Breast epithelium (tissue), 4 donors: ENCODE measurements around the gene MBD3. TPM values are rescaled to one million over a fixed set of nuclear protein-coding genes. Genes with fewer than 3 reads are reported as not detected.

ENCODE experiments used
- DNase-seq, 2 donors: peaks; one replicate each; pipeline ENCODE4 v3.0.0-alpha.2; 2019; ENCODE audit warnings: low spot score in 2 of 2
- H3K27ac ChIP-seq, 2 donors: fragments of 200-600 bp; sonication (generic) in 1 of 2; one replicate each; pipeline ENCODE4 v1.5.1; 2016 to 2019; ENCODE audit warnings: mild to moderate bottlenecking in 1 of 2
- H3K27me3 ChIP-seq, 2 donors: fragments of 200-600 bp; sonication (generic) in 1 of 2; one replicate each; pipeline versions ENCODE4 v1.5.1 to v1.6.0; 2017 to 2019; ENCODE audit warnings: control low read depth in 1 of 2, mild to moderate bottlenecking in 1 of 2
- H3K36me3 ChIP-seq: fragments of 200-600 bp; one replicate; pipeline ENCODE4 v1.5.1; 2019
- H3K4me1 ChIP-seq, 2 donors: fragments of 200-600 bp; sonication (generic); one replicate each; pipeline ENCODE4 v1.5.1; 2016 to 2019; ENCODE audit warnings: control low read depth in 1 of 2
- H3K4me3 ChIP-seq, 3 donors: fragments of 200-600 bp; sonication (generic); 1 replicate in 2 of 3; 2 replicates in 1 of 3; pipeline ENCODE4 v1.5.1; 2016 to 2019; ENCODE audit warnings: mild to moderate bottlenecking in 3 of 3, moderate library complexity in 2 of 3
- H3K9me3 ChIP-seq, 2 donors: fragments of 200-600 bp; sonication (generic) in 1 of 2; one replicate each; pipeline ENCODE4 v1.5.1; 2016 to 2019; ENCODE audit warnings: control low read depth in 1 of 2
- POLR2A ChIP-seq: fragments of 450-650 bp; IDR thresholded peaks from one replicate; pipeline ENCODE4 v1.6.1; 2016; ENCODE audit warnings: antibody characterized with exemption, mild to moderate bottlenecking, moderate library complexity
- POLR2AphosphoS5 ChIP-seq, 3 donors: sonication (generic); formaldehyde crosslinking; IDR thresholded peaks; one replicate each; pipeline ENCODE4 v1.6.1; 2017; ENCODE audit warnings: antibody characterized with exemption in 3 of 3
- intact Hi-C: fragments of 100-400 bp; cut with DNase I; formaldehyde crosslinking; loops from one replicate; pipeline ENCODE4 v1.15.1; 2023; ENCODE audit warnings: low total_unique reads
- total RNA-seq, 3 donors: library from RNA; depleted of rRNA; stranded (reverse); fragments of >200 nt; gene quantifications; one replicate each; pipeline ENCODE4 v1.1.0, GENCODE V29; 2016
- TF ChIP-seq, protein P1 (sequence below), 3 donors: fragments of 450-650 bp; IDR thresholded peaks; one replicate each; pipeline ENCODE4 v1.5.1; 2016 to 2017; ENCODE audit warnings: antibody characterized with exemption in 3 of 3, mild to moderate bottlenecking in 3 of 3, moderate library complexity in 3 of 3

The MBD3 gene
- total RNA-seq, 3 donors from 2014 or later = 51.8 to 71.3 (median 70.8) TPM

DNA sequence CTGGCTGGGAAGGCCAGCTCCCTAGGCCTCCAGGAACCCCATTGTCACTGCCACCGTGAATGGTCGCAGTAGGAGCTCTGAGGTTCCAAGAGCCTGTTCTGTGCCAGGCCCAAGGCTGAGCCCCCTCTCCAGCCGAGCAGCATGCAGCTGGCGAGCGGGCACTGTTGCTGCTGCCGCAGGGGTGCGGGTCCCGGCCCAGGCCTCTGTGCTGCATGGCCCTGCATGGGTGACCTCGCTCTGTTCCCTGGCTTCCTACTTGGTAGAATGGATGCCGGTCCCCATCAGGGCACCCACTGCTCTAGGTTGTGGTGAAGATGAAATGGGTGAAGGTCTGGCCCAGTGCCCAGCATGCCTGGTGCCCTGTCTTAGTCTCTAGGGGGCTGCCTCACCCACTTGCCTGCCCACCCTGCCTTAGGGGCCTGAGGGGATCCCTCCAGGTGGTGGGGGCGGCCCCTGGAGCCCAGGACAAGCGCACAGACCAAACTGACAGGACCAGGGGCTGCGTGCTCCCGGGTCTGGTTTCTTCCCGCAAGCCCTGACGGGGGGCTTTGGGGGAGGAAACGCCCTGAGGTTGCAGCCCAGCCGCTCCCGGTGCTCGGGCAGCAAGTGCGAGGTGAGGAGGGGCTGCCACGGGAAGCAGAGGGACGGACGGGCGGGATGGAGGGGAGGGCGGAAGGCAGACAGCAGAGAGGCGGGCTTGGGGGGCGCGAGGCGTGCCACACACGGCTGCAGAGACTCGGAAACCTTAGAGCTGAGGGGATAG, 21.3 kb upstream of the MBD3 start:
- DNase-seq = no peak
- Histone ChIP-seq H3K27ac (no peak overlapping the region), H3K4me3 (no peak overlapping the region), H3K36me3 (peaks cover 10% of the 10 kb centered on the region), H3K27me3 (no peaks in the 10 kb centered on the region), H3K4me1 (no peaks in the 10 kb centered on the region), H3K9me3 (no peaks in the 10 kb centered on the region)
- intact Hi-C loops = no loop called here
- TF ChIP-seq POLR2A (no peak), POLR2AphosphoS5 (IDR thresholded peaks at IDR 0.05) (no peak)
- TF ChIP-seq, protein P1, sequence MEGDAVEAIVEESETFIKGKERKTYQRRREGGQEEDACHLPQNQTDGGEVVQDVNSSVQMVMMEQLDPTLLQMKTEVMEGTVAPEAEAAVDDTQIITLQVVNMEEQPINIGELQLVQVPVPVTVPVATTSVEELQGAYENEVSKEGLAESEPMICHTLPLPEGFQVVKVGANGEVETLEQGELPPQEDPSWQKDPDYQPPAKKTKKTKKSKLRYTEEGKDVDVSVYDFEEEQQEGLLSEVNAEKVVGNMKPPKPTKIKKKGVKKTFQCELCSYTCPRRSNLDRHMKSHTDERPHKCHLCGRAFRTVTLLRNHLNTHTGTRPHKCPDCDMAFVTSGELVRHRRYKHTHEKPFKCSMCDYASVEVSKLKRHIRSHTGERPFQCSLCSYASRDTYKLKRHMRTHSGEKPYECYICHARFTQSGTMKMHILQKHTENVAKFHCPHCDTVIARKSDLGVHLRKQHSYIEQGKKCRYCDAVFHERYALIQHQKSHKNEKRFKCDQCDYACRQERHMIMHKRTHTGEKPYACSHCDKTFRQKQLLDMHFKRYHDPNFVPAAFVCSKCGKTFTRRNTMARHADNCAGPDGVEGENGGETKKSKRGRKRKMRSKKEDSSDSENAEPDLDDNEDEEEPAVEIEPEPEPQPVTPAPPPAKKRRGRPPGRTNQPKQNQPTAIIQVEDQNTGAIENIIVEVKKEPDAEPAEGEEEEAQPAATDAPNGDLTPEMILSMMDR (IDR thresholded peaks at IDR 0.05) = no peak

DNA sequence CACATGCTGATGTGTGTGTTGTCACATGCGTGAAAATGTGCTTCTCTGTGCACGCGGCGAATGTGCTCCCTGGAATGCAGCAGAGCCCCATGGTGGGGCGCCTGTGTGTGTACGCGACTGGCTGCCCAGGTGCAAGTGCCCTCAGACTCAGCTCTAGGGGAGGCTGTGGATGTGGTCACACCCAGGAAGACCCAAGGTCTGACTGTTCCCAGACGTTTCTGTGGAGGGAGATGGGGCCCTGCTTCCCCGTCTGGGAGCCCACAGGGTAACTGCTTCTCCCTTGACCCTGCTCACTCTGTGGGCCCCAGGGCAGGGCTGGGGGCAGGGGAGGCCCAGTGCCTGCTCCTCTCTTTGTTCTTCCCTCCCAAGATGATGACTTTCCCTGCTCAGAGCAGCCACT, 20.5 kb upstream of the MBD3 start:
- Histone ChIP-seq H3K9me3 (no peaks in the 10 kb centered on the region), H3K4me3 (no peak overlapping the region), H3K27me3 (no peaks in the 10 kb centered on the region), H3K27ac (no peak overlapping the region), H3K36me3 (peaks cover 10% of the 10 kb centered on the region), H3K4me1 (no peaks in the 10 kb centered on the region)
- no peak for DNase-seq
- TF ChIP-seq POLR2AphosphoS5 (IDR thresholded peaks at IDR 0.05) = no peak
- TF ChIP-seq POLR2A = no peak
- TF ChIP-seq, protein P1 (IDR thresholded peaks at IDR 0.05) = no peak
- intact Hi-C loops = no loop called here

DNA sequence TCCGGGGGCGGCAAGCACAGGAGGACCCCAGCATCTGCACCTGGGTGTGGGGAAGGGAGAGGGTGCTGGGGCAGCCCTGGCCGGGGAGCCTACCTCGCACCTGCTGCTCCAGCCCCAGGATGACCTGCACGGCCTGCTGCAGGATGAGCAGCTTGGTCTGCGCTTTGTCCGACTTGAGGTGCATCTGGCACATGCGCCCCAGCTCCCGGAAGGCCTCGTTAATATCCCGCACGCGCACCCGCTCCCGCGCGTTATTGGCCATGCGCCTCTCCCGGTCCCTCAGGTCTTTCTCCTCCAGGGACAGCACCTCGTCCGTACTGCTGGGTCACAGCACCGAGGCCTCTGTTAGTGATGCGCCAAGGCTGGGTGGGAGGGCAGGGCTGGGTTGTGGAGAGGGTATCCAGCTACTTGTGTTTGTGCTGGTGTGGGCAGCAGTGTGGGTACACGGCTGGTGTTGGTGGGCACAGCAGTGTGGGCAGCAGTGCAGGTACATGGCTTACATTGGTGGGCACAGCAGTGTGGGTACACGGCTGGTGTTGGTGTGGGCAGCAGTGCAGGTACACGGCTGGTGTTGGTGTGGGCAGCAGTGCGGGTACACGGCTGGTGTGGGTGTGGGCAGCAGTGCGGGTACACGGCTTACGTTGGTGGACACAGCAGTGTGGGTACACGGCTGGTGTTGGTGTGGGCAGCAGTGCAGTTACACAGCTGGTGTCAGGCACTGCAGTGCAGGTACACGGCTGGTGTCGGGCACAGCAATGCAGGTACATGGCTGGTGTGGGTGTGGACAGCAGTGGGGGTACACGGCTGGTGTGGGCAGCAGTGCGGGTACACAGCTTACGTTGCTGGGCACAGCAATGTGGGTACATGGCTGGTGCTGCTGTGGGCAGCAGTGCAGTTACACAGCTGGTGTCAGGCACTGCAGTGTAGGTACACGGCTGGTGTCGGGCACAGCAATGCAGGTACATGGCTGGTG, 19.7 kb upstream of the MBD3 start:
- no peak for TF ChIP-seq POLR2AphosphoS5 (IDR thresholded peaks at IDR 0.05)
- TF ChIP-seq POLR2A = no peak
- TF ChIP-seq, protein P1 (IDR thresholded peaks at IDR 0.05) = no peak
- intact Hi-C loops = no loop called here
- no peaks in the 10 kb centered on the region for H3K27me3 ChIP-seq
- H3K4me1 ChIP-seq = no peaks in the 10 kb centered on the region
- no peak overlapping the region for H3K4me3 ChIP-seq
- H3K9me3 ChIP-seq = no peaks in the 10 kb centered on the region
- no peak overlapping the region for H3K27ac ChIP-seq
- peaks cover 10% of the 10 kb centered on the region for H3K36me3 ChIP-seq
- DNase-seq = no peak

DNA sequence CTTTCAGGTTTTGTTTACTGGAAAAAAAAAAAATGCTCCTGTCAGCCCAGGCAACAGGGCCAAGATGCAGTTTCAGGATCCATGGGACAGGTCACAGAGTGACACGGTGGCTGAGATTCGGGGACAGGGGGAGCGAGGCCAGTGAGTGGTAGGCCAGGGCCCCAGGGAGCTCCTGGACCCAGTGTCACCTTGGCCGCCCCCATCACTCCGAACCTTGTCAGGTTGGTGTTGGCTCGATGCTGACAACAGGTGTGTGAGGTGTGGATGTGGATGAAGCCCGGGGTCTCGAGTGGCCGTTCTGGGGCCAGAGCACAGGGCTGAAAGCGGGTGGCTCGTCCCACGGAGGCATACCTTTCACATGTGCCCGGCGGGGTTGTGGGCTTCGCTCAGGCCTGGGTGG, 18.7 kb upstream of the MBD3 start:
- TF ChIP-seq POLR2AphosphoS5 (IDR thresholded peaks at IDR 0.05) = no peak
- TF ChIP-seq, protein P1 (IDR thresholded peaks at IDR 0.05) = no peak
- no peak for TF ChIP-seq POLR2A
- H3K4me1 ChIP-seq = peaks cover 0 to under 1% of the 10 kb centered on the region in 2 donors
- intact Hi-C loops = no loop called here
- no peak overlapping the region for H3K4me3 ChIP-seq
- DNase-seq = no peak
- no peaks in the 10 kb centered on the region for H3K9me3 ChIP-seq
- no peaks in the 10 kb centered on the region for H3K27me3 ChIP-seq
- no peak overlapping the region for H3K27ac ChIP-seq
- peaks cover 10% of the 10 kb centered on the region for H3K36me3 ChIP-seq

DNA sequence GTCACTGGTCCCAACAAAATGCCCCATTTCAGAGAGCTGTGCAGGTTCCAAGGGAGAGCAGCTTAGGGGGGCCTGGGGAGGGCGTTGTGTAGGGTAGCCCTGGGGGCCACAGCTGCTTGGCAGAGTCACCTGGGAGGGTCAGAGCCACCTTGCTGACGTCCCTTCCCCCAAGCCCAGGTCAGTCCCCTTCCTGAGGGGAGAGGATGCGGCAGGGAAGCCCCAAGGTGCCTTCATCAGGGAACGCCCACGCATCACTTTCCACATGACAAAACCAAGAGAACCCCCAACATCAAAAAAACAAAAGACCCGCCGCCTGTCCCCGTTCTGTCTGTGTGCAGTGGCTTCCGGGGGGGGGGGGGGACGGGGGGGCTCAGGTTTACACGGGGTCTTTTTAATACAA, 17.9 kb upstream of the MBD3 start:
- Histone ChIP-seq H3K27me3 (no peaks in the 10 kb centered on the region), H3K9me3 (no peaks in the 10 kb centered on the region), H3K4me1 (peaks cover 0 to 5% of the 10 kb centered on the region in 2 donors), H3K27ac (no peak overlapping the region), H3K4me3 (no peak overlapping the region), H3K36me3 (peaks cover 10% of the 10 kb centered on the region)
- DNase-seq = no peak
- no peak for TF ChIP-seq POLR2A
- no peak for TF ChIP-seq POLR2AphosphoS5 (IDR thresholded peaks at IDR 0.05)
- TF ChIP-seq, protein P1 (IDR thresholded peaks at IDR 0.05) = no peak
- intact Hi-C loops = no loop called here
